ENCODE results near the gene PTCD2.

Gene PTCD2, protein sequence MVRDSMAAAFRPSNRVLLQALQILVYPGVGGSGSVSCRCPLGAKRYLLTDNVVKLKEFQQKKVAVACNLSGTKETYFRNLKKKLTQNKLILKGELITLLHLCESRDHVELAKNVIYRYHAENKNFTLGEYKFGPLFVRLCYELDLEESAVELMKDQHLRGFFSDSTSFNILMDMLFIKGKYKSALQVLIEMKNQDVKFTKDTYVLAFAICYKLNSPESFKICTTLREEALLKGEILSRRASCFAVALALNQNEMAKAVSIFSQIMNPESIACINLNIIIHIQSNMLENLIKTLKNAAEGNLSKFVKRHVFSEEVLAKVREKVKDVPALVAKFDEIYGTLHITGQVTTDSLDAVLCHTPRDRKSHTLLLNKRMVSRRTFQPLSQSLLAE

DNA sequence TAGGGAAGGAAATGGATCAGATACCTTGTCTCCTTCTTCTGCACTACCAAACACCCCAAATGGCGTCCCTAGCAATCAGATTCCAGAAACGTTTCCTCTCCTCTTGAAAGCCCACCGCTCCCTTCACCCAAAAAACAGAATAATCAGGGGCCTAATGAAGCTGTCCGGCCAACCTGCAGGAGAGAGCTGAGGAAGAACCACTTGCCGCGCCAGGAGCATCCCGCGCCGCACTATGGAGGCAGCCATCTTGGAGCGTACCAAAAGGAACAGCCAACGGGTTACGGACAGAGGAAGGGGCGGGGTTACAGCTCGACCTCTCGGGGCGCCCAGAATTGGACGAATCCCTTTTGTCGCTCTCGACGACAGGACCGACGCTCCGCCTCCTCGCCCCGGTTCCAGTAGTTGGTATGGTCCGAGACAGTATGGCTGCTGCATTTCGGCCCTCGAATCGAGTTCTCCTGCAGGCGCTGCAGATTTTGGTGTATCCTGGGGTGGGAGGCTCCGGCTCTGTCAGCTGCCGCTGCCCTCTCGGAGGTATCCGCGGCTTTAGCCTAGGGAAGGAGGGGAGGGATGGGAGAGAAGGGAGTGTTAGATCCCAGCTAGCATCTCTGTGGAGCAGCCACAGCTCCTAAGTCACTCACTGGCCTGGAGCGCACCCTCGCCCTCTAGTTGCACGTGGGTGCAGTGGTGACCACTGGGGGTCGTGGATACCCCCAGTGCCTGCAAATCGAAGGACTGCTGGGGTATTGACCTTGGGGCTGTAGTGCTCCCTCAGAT lies at the start of gene PTCD2, which contains the start of gene MRPS27:
PTCD2 (plus strand) TSS at position 398 of the 777 bp plus-strand sequence; CDS start at position 408, 10 bp downstream.
MRPS27 (minus strand) TSS at position 265 of the 777 bp plus-strand sequence; CDS start at position 246, 19 bp downstream.
- in situ Hi-C loops (cut with HindIII; ENCODE audit: low pct_unique_long_range_greater_than_20kb, low sequenced_read_pairs) = no loop called here
- peak; percentile 95 to 99 for DNase-seq (ENCODE audit: low read depth in 1 of 2, low spot score in 1 of 2)
- 0 out of 2 replicates have a peak, but pooled peaks have one; percentile 8 for TF ChIP-seq JUND (IDR thresholded peaks at IDR 0.05; ENCODE audit: low read depth)

DNA sequence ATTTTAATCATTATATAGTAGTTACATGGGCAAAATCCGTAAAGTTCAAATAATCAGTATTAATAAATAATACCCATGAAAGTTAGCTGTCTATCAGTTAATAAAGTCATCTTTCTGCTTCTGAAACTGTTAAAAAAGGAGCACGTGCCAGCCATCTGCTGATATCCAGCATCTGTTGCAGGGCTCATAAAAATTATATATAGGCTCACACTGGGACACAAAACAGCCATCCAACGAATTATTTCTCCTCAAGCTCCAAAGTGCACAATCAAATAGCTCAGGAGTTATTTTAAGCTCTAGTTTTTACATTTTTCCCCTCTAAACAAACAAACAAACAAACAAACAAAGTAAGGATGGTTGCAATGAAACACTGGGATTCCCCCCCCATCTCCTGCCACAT lies 48.5 kb upstream of the PTCD2 start:
- no peak for DNase-seq (ENCODE audit: low read depth in 1 of 2, low spot score in 1 of 2)
- in situ Hi-C loops (cut with HindIII; ENCODE audit: low pct_unique_long_range_greater_than_20kb, low sequenced_read_pairs) = no loop called here
- TF ChIP-seq JUND (IDR thresholded peaks at IDR 0.05; ENCODE audit: low read depth) = no peak

DNA sequence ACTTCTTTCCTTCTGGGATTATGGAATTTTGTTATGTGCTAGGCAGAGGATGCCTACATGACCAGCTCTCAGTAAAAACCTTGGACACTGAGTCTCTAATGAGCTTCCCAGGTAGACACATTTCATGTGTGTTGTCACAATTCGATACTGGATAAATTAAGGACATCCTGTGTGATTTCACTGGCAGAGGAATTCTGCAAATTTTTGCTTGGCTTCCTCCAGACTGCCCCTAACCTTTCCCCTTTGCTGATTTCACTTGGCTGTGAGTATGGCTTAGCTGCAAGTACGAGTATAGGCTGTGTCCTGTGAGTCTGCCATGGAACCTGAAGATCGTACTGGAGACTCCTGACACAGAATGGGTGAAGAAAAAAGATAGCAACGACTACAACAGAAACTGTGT lies 47.8 kb upstream of the PTCD2 start:
- TF ChIP-seq JUND (IDR thresholded peaks at IDR 0.05; ENCODE audit: low read depth) = no peak
- DNase-seq (ENCODE audit: low read depth in 1 of 2, low spot score in 1 of 2) = no peak
- in situ Hi-C loops (cut with HindIII; ENCODE audit: low pct_unique_long_range_greater_than_20kb, low sequenced_read_pairs) = no loop called here

DNA sequence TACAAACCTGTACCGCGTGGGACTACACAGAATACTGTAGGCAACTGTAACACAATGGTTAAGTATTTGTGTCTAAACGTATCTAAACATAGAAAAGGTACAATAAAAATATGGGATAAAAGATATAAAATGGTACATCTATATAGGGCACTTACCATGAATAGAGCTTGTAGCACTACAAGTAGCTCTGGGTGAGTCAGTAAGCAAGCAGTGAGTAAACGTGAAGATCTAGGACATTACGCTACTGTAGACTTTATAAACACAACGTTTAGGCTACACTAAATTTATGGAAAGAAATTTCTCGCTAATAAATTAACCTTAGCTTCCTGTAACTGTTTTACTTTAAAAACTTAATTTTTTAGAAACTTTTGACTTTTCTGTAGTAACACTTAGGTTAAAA lies 46.6 kb upstream of the PTCD2 start:
- in situ Hi-C loops (cut with HindIII; ENCODE audit: low pct_unique_long_range_greater_than_20kb, low sequenced_read_pairs) = no loop called here
- TF ChIP-seq JUND (IDR thresholded peaks at IDR 0.05; ENCODE audit: low read depth) = no peak
- no peak for DNase-seq (ENCODE audit: low read depth in 1 of 2, low spot score in 1 of 2)

DNA sequence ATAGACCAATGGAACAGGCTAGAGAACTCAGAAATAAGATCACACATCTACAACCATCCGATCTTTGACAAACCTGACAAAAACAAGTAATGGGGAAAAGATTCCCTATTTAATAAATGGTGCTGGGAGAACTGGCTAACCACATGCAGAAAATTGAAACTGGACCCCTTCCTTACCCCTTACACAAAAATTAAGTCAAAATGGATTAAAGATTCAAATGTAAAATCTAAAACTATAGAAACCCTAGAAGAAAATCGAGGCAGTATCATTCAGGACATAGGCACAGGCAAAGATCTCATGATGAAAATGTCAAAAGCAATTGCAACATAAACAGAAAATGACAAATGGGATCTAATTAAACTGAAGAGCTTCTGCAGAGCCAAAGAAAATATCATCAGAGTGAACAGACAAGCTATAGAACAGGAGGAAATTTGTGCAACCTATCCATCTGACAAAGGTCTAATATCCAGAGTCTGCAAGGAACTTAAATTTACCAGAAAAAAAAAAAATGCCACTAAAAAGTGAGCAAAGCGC lies 43.9 kb upstream of the PTCD2 start:
- no peak for DNase-seq (ENCODE audit: low read depth in 1 of 2, low spot score in 1 of 2)
- in situ Hi-C loops (cut with HindIII; ENCODE audit: low pct_unique_long_range_greater_than_20kb, low sequenced_read_pairs) = no loop called here
- TF ChIP-seq JUND (IDR thresholded peaks at IDR 0.05; ENCODE audit: low read depth) = no peak

DNA sequence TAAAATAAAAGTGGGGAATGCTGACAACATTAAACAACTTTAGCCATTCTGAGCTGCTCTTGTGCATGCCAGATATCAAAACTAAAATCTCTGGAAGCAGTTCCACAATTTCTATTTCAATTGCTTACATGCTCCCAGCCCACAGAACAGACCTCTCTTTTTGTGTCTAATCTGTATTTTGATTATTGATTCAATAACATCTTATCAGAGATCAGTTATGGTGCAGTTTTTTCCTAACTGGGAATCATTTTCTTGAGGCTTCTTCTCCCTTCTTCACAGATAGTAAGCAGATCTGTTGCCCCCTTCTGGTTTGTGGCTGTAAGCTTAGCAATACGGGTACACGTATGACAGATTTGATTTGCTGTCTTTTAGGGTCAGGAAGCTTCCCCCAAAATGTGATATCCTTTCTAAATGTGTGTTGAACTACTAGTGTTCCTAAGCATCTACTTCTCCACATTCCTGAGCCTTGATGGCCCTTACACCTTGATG lies 39.5 kb upstream of the PTCD2 start:
- TF ChIP-seq JUND (IDR thresholded peaks at IDR 0.05; ENCODE audit: low read depth) = no peak
- peak in 1 of 2 experiments; percentile 40 for DNase-seq (ENCODE audit: low read depth in 1 of 2, low spot score in 1 of 2)
- in situ Hi-C loops (cut with HindIII; ENCODE audit: low pct_unique_long_range_greater_than_20kb, low sequenced_read_pairs) = no loop called here

DNA sequence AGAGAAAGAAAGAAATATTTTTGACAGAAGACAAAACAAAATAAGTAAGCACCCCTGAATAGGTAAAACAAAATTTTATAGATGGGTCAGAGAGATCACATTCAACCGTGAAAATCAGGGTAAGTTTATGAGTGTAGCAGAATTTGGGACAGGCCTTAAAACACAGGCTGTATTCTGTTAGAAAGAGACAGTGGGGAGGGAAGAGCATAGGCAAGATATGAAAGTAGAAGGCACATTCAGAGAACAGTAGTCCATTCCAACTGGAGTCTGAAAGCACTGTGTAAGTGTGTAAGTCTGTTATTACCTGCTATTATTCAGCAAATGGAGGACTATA lies 38.8 kb upstream of the PTCD2 start:
- in situ Hi-C loops (cut with HindIII; ENCODE audit: low pct_unique_long_range_greater_than_20kb, low sequenced_read_pairs) = no loop called here
- TF ChIP-seq JUND (IDR thresholded peaks at IDR 0.05; ENCODE audit: low read depth) = no peak

DNA sequence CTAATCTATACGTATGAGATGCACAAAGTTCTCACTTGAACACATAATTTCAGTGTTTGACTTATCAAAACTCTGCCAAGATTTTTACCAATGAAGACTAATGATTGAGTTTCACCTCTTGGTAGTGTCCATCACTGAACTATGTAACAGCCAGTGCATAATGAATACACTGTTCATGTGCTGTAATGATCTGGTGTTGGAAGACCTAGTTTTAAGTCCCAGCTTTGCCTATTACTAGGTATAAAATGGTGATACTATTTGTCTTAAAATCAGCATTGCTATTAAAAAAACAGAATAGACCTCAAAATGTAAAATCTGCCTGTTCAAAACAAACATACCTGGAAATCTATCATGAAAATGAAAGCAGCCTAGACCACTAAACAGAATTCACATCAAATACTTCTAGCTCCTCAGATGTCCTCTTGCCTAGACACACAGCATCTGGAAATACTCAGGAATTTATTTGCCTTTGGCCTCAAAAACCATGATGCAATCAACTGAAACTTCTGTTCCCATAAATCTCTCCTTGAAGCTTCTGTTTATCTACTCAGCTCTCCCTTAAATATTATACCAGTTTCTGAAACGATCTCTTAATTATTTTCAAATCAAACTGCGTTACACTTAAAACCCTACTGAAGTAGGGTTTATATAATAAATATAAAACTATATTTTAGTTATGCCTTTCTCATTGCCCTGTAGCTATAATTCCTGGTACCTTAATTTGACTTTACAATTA lies 38.2 kb upstream of the PTCD2 start:
- no peak for TF ChIP-seq JUND (IDR thresholded peaks at IDR 0.05; ENCODE audit: low read depth)
- in situ Hi-C loops (cut with HindIII; ENCODE audit: low pct_unique_long_range_greater_than_20kb, low sequenced_read_pairs) = no loop called here
- DNase-seq (ENCODE audit: low read depth in 1 of 2, low spot score in 1 of 2) = peak in 1 of 2 experiments; percentile 35

More for the DNA sequence above, 38.8 kb upstream of the PTCD2 start:
- DNase-seq (ENCODE audit: low read depth in 1 of 2, low spot score in 1 of 2) = no peak

DNA sequence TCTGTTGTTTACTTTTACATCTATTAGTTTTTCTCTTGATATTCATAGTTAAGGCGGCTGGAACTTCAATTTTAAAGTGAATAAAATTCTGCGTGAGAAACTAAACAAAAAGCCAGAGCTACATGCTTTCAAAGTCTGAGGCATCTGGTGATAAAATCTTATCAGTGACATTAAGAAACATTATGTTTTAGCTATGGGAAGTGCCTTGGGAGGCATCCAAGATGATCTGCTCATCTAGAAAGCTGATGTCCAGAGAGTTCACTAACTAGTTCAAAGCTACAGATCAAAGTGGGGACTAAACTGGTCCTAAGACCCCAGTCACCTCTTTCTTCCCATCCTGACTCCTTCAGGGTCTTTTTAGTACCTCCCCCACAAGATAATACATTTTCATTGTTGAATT lies 37.3 kb upstream of the PTCD2 start:
- no peak for TF ChIP-seq JUND (IDR thresholded peaks at IDR 0.05; ENCODE audit: low read depth)
- in situ Hi-C loops (cut with HindIII; ENCODE audit: low pct_unique_long_range_greater_than_20kb, low sequenced_read_pairs) = no loop called here
- no peak for DNase-seq (ENCODE audit: low read depth in 1 of 2, low spot score in 1 of 2)

DNA sequence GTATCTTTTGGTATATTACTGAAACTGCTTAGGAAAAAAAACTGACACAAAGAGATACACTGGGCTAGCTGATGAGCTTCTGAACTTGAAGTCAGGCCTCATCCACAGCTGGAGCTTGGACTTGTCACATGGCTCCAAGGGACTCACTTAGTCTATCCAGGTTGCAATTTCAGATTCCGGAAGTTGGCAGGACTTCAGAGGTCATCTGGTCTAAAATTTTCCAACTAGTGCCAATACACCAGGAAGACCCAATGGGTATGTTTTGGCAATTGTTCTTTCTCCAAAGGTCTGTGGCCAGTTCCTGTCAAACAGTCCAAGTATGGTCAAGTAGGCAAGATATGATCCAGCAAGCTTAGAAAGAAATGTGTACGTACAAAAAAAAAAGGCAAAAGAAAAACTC lies 36.8 kb upstream of the PTCD2 start:
- DNase-seq (ENCODE audit: low read depth in 1 of 2, low spot score in 1 of 2) = no peak
- in situ Hi-C loops (cut with HindIII; ENCODE audit: low pct_unique_long_range_greater_than_20kb, low sequenced_read_pairs) = no loop called here
- no peak for TF ChIP-seq JUND (IDR thresholded peaks at IDR 0.05; ENCODE audit: low read depth)

DNA sequence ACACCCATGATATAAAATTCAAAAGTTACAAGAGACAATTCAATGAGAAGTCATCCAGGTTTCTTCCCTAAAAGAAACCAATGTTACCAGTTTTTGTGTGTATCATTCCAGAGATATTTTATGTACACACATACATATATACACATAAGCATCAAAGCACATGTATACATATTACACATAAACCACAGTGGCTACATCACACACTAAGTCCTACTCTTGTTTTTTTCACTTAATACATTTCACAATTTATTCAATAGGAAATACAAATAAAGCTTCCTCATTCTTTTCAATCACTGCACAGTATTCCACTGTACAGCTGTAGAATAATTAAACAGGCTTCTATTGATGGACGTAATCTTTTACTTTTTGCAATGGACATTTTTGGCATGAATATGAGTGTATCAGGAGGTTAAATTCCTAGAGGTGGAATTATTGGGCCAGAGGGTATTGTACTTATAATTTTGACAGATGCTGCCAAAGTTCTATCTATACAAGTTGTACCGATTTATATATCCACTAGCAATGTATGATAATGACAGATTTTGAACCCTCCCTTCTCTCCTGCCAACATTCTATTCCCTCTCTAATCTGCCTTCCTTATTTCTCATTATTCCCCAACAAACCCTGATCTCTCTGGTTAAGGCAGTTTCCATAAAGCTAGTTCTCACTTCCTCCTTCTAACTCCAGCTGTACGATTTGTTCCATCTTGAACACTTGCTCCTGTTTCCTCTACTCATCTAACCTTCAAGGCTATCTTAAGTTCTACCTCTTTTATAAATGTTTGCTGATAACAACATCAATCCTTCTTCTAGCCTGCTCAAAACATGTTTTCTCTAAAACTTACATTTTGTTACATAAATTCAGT lies 35.4 kb upstream of the PTCD2 start:
- no peak for DNase-seq (ENCODE audit: low read depth in 1 of 2, low spot score in 1 of 2)
- no peak for TF ChIP-seq JUND (IDR thresholded peaks at IDR 0.05; ENCODE audit: low read depth)
- in situ Hi-C loops (cut with HindIII; ENCODE audit: low pct_unique_long_range_greater_than_20kb, low sequenced_read_pairs) = no loop called here

Data from T47D (cell line).